Measurements from ENCODE around the gene TAF1A. TPM values are rescaled to one million over a fixed set of nuclear protein-coding genes. Genes with fewer than 3 reads are reported as not detected.

Gene TAF1A
- total and polyA plus RNA-seq, 4 donors, result 1.8 to 13.7 (median 5.1) TPM

GRCh38 chr1:222631611-222632208, 42.0 kb upstream of the TAF1A start:
- Histone ChIP-seq H3K36me3 (ENCODE audit: control insufficient read depth in 4 of 4, insufficient read depth in 4 of 4, low read length in 4 of 4) (peaks cover 5 to 29% (median 18%) of the 10 kb centered on the region in 4 donors), H3K9ac (ENCODE audit: insufficient read depth in 1 of 2, low read length in 2 of 2) (no peak overlapping the region)

GRCh38 chr1:222629921-222630535, 40.3 kb upstream of the TAF1A start:
- no peaks in the 10 kb centered on the region for H3K27me3 ChIP-seq (ENCODE audit: control insufficient read depth in 3 of 3, insufficient read depth in 3 of 3, low read length in 2 of 3)
- peaks cover 8 to 34% (median 20%) of the 10 kb centered on the region in 4 donors for H3K36me3 ChIP-seq (ENCODE audit: control insufficient read depth in 4 of 4, insufficient read depth in 4 of 4, low read length in 4 of 4)
- no peak for TF ChIP-seq CTCF (IDR thresholded peaks at IDR 0.05; ENCODE audit: control extremely low read depth, extremely low read depth)
- H3K27ac ChIP-seq (ENCODE audit: low read depth in 1 of 2, low read length in 1 of 2), result no peak overlapping the region
- DNase-seq, result no peak
- no peaks in the 10 kb centered on the region for H3K4me1 ChIP-seq (ENCODE audit: control insufficient read depth in 5 of 5, insufficient read depth in 5 of 5, low read length in 5 of 5)
- H3K4me3 ChIP-seq, result no peak overlapping the region
- H3K9me3 ChIP-seq (ENCODE audit: control insufficient read depth in 4 of 4, insufficient read depth in 3 of 4, low read length in 3 of 4), result no peaks in the 10 kb centered on the region
- WGBS, 2 donors, result 92 to 96% methylated on average over 7 of the region's 7 CpGs
- H3K9ac ChIP-seq (ENCODE audit: insufficient read depth in 1 of 2, low read length in 2 of 2), result no peak overlapping the region
- ATAC-seq (ENCODE audit: insufficient read depth, low FRiP score), result no peak

More at GRCh38 chr1:222631611-222632208, 42.0 kb upstream of the TAF1A start:
- ATAC-seq (ENCODE audit: insufficient read depth, low FRiP score) (no peak), DNase-seq (no peak)
- 91 to 98% methylated on average over 3 of the region's 3 CpGs for WGBS, 2 donors
- Histone ChIP-seq H3K4me1 (ENCODE audit: control insufficient read depth in 5 of 5, insufficient read depth in 5 of 5, low read length in 5 of 5) (no peaks in the 10 kb centered on the region), H3K4me3 (no peak overlapping the region), H3K27ac (ENCODE audit: low read depth in 1 of 2, low read length in 1 of 2) (no peak overlapping the region), H3K9me3 (ENCODE audit: control insufficient read depth in 4 of 4, insufficient read depth in 3 of 4, low read length in 3 of 4) (no peaks in the 10 kb centered on the region), H3K27me3 (ENCODE audit: control insufficient read depth in 3 of 3, insufficient read depth in 3 of 3, low read length in 2 of 3) (no peaks in the 10 kb centered on the region)
- TF ChIP-seq CTCF (IDR thresholded peaks at IDR 0.05; ENCODE audit: control extremely low read depth, extremely low read depth), result no peak

GRCh38 chr1:222627232-222627631, 37.5 kb upstream of the TAF1A start:
- no peak for ATAC-seq (ENCODE audit: insufficient read depth, low FRiP score)
- peaks cover 9 to 32% (median 22%) of the 10 kb centered on the region in 4 donors for H3K36me3 ChIP-seq (ENCODE audit: control insufficient read depth in 4 of 4, insufficient read depth in 4 of 4, low read length in 4 of 4)

More at GRCh38 chr1:222627232-222627631, 37.5 kb upstream of the TAF1A start:
- Histone ChIP-seq H3K4me1 (ENCODE audit: control insufficient read depth in 5 of 5, insufficient read depth in 5 of 5, low read length in 5 of 5) (no peaks in the 10 kb centered on the region), H3K4me3 (no peak overlapping the region), H3K27ac (ENCODE audit: low read depth in 1 of 2, low read length in 1 of 2) (peak overlapping the region in 1 of 2 donors; percentile 46), H3K27me3 (ENCODE audit: control insufficient read depth in 3 of 3, insufficient read depth in 3 of 3, low read length in 2 of 3) (no peaks in the 10 kb centered on the region), H3K9me3 (ENCODE audit: control insufficient read depth in 4 of 4, insufficient read depth in 3 of 4, low read length in 3 of 4) (no peaks in the 10 kb centered on the region), H3K9ac (ENCODE audit: insufficient read depth in 1 of 2, low read length in 2 of 2) (no peak overlapping the region)
- no peak for TF ChIP-seq CTCF (IDR thresholded peaks at IDR 0.05; ENCODE audit: control extremely low read depth, extremely low read depth)
- DNase-seq, result no peak
- 87 to 94% methylated on average over 6 of the region's 6 CpGs for WGBS, 2 donors
